Measurements from ENCODE around the gene NENF. TPM values are rescaled to one million over a fixed set of nuclear protein-coding genes. Genes with fewer than 3 reads are reported as not detected.

Gene NENF
- polyA plus RNA-seq, 1 donor (not counting 4 experiments of a cell fraction or from before 2014, with no cell fraction given), result 65.6 TPM

GRCh38 chr1:212453156-212453857 is 20.6 kb downstream of the NENF start:
- H3K36me3 ChIP-seq (ENCODE audit: control insufficient read depth in 2 of 2, extremely low read depth in 1 of 2, insufficient read depth in 2 of 2, low read length in 2 of 2), result no peaks in the 10 kb centered on the region
- H3K27ac ChIP-seq (ENCODE audit: control insufficient read depth, insufficient read depth, low read length), result no peak overlapping the region
- FAIRE-seq (no peak), DNase-seq (ENCODE audit: low read depth, low spot score) (no peak)
- no peak overlapping the region for H3K4me2 ChIP-seq (ENCODE audit: control insufficient read depth, extremely low read depth, insufficient read depth, low read depth, low read length)
- no peaks in the 10 kb centered on the region for H3K4me1 ChIP-seq (ENCODE audit: control insufficient read depth, extremely low read depth, insufficient read depth, low read length)
- H3K9me1 ChIP-seq (ENCODE audit: control insufficient read depth, extremely low read depth, insufficient read depth, low read length), result no peaks in the 10 kb centered on the region
- dilution Hi-C loops (cut with MboI; ENCODE audit: extremely low pct_ligation_motif_present, low sequenced_read_pairs), result no loop called here
- TF ChIP-seq CTCF (optimal IDR thresholded peaks at IDR 0.05 in 1 of 3, IDR thresholded peaks at IDR 0.05 in 1 of 3, conservative IDR thresholded peaks at IDR 0.05 in 1 of 3; ENCODE audit: extremely low read depth in 1 of 3, insufficient read depth in 2 of 3, low read length in 3 of 3), result no peak
- TF ChIP-seq EZH2 (IDR thresholded peaks at IDR 0.05; ENCODE audit: low read length), result no peak
- no peaks in the 10 kb centered on the region for H4K20me1 ChIP-seq (ENCODE audit: control insufficient read depth, extremely low read depth, insufficient read depth, low read length)
- H3K79me2 ChIP-seq (ENCODE audit: control insufficient read depth, insufficient read depth, low read length), result no peaks in the 10 kb centered on the region
- H3K9me3 ChIP-seq (ENCODE audit: control insufficient read depth, low read depth, low read length), result no peaks in the 10 kb centered on the region
- H3K27me3 ChIP-seq (ENCODE audit: control insufficient read depth, extremely low read depth, insufficient read depth, low read length), result no peaks in the 10 kb centered on the region
- no peak overlapping the region for H2AFZ ChIP-seq (ENCODE audit: control insufficient read depth, low read length)
- H3K4me3 ChIP-seq (ENCODE audit: control insufficient read depth in 2 of 3, extremely low read depth in 1 of 3, insufficient read depth in 2 of 3, low read depth in 1 of 3, low read length in 3 of 3), result no peak overlapping the region
- no peak overlapping the region for H3K9ac ChIP-seq (ENCODE audit: control insufficient read depth, extremely low read depth, insufficient read depth, low read length)

DNA sequence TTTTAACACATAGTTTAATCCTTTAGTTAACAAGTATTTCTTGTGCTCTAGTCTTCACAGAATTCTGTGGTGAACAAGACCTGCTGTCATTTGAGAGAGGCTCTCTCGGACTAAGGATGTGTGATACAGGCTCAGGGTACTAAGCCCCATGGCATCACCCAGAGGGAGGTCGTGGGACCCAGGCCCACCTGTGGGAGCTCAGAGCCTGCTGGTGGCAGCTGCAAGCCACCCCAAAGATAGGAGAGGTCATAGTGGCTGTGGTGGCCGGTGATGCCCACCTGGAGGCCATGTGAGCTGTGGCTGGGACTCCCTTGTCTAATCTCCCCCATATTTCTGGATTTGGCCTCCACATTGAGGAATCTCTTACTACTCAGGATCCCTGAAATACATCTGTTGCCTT is 22.0 kb downstream of the NENF start:
- Histone ChIP-seq H3K9me3 (ENCODE audit: control insufficient read depth, low read depth, low read length) (no peaks in the 10 kb centered on the region), H3K4me1 (ENCODE audit: control insufficient read depth, extremely low read depth, insufficient read depth, low read length) (no peaks in the 10 kb centered on the region)

More for the DNA sequence above, 22.0 kb downstream of the NENF start:
- Histone ChIP-seq H3K9ac (ENCODE audit: control insufficient read depth, extremely low read depth, insufficient read depth, low read length) (no peak overlapping the region), H3K27ac (ENCODE audit: control insufficient read depth, insufficient read depth, low read length) (no peak overlapping the region), H3K9me1 (ENCODE audit: control insufficient read depth, extremely low read depth, insufficient read depth, low read length) (no peaks in the 10 kb centered on the region), H3K4me2 (ENCODE audit: control insufficient read depth, extremely low read depth, insufficient read depth, low read depth, low read length) (no peak overlapping the region), H3K4me3 (ENCODE audit: control insufficient read depth in 2 of 3, extremely low read depth in 1 of 3, insufficient read depth in 2 of 3, low read depth in 1 of 3, low read length in 3 of 3) (no peak overlapping the region), H4K20me1 (ENCODE audit: control insufficient read depth, extremely low read depth, insufficient read depth, low read length) (no peaks in the 10 kb centered on the region), H3K36me3 (ENCODE audit: control insufficient read depth in 2 of 2, extremely low read depth in 1 of 2, insufficient read depth in 2 of 2, low read length in 2 of 2) (no peaks in the 10 kb centered on the region), H2AFZ (ENCODE audit: control insufficient read depth, low read length) (no peak overlapping the region), H3K79me2 (ENCODE audit: control insufficient read depth, insufficient read depth, low read length) (no peaks in the 10 kb centered on the region), H3K27me3 (ENCODE audit: control insufficient read depth, extremely low read depth, insufficient read depth, low read length) (no peaks in the 10 kb centered on the region)
- FAIRE-seq (no peak), DNase-seq (ENCODE audit: low read depth, low spot score) (no peak)
- dilution Hi-C loops (cut with MboI; ENCODE audit: extremely low pct_ligation_motif_present, low sequenced_read_pairs), result no loop called here
- TF ChIP-seq EZH2 (IDR thresholded peaks at IDR 0.05; ENCODE audit: low read length) (no peak), CTCF (optimal IDR thresholded peaks at IDR 0.05 in 1 of 3, IDR thresholded peaks at IDR 0.05 in 1 of 3, conservative IDR thresholded peaks at IDR 0.05 in 1 of 3; ENCODE audit: extremely low read depth in 1 of 3, insufficient read depth in 2 of 3, low read length in 3 of 3) (no peak)

Data from keratinocyte (primary cell).